IPS-18c (cell line): ENCODE data around the gene RTN4.
"Not testable (repeated sequence)": the region's sequence is repeated elsewhere in the genome, so short reads cannot be mapped to it uniquely, and the experiment has no call there.

ENCODE experiments used
- H3K4me3 ChIP-seq: 2 replicates; pipeline ENCODE4 v1.7.0; 2013; ENCODE audit warnings: low read depth, mild to moderate bottlenecking, low read length, moderate library complexity; ENCODE audit not compliant: insufficient read depth
- H3K9me3 ChIP-seq: one replicate; pipeline ENCODE4 v1.6.1; 2013; ENCODE audit warnings: mild to moderate bottlenecking, low read length, moderate library complexity; ENCODE audit not compliant: control insufficient read depth, insufficient read depth

The RTN4 gene

DNA sequence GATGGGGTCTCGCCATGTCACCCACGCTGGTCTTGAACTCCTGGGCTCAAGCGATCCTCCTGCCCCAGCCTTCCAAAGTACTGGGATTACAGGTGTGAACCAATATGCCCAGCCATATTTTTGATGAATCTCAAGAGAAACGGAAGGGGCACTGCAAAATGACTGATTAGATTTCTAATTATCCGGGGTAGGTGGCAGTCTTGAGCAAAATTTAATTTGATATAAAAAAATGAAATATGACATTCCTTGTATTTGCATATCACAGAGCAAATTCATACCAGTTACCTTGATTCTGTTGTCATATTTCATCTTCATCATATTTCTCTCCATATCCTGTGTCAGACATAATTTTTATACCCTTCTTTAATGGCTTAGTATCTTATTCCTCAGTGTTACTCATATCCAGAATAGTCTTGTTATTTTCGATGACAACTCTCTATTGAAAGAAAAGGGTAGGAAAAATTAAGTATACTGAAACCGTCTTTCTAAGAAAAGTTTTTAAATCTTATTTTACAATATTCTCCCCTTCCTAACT is 30.0 kb upstream of the RTN4 start:
- H3K4me3 ChIP-seq = no peak overlapping the region

DNA sequence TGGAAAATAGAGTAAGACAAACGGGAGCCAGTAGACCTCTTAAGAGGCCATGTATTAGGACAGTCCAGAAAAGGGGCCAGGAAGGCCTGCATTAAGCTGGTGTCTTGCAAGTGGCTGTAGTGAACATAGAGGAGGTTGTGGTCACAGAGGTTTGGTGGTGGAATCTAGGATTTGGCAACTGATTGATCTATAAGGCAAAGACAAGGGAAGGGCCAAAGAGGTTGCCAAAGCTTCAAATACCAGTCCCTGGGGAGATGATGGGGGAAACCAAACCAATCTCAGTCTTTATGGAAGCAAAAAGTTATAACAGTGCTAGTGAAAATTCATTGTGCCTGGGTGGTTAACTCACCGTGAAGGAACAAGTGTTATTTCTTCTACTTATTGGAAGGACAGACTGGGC is 28.7 kb upstream of the RTN4 start:
- H3K4me3 ChIP-seq = no peak overlapping the region
- H3K9me3 ChIP-seq = no peaks in the 10 kb centered on the region

More for the DNA sequence above, 30.0 kb upstream of the RTN4 start:
- H3K9me3 ChIP-seq = no peaks in the 10 kb centered on the region

- H3K9me3 ChIP-seq = no peaks in the 10 kb centered on the region
- H3K4me3 ChIP-seq = no peak overlapping the region
Observed at GRCh38 chr2:55076721-55077120, 26.5 kb upstream of the RTN4 start.

GRCh38 chr2:55076019-55076418 is 25.8 kb upstream of the RTN4 start:
- H3K9me3 ChIP-seq, H3K4me3 ChIP-seq: not testable (repeated sequence)

DNA sequence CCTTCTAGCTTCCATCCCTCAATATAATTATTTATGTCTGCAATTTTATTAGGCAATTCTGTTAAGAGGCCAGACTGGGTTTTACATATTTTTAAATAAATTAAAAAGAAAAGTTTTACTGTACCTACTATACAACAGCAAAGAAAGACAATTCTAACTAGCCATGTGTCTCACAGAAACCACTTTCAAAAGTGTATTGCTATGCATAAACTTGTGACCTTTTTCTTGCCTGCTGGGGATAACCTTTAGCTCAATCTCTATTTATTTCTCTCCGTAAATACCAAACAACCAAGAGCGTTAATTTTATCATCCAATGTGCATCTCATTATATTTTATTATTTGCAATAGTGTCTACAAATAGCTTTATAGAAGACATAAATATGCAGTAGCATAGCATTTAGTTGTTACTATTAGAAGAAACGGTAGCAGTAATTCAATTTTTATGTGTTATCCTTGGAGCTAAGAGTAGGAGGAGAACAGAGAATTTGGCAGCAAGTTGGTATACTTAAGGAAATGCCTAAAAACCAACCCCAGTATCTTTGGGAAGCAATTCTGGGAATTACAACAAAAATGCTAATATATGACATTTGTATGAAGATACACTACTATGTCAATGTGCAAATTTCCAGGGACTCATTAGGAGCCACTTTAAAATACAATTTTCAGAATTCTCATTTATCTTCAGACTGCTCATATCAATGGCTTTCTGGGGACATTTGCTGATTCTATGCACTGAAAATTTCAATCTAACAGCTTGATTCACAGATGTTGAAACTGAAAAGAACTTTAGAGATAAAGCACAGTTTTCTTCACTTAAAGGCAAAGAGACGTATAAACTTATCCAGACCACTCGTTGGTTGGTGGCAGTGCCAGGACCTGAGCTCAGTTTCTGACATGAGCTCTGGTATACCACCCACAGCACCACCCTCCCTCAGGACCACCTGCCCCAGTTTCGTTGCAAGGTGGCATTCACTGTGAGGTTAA is 23.0 kb upstream of the RTN4 start:
- Histone ChIP-seq H3K4me3 (no peak overlapping the region), H3K9me3 (no peaks in the 10 kb centered on the region)

- Histone ChIP-seq H3K9me3 (no peaks in the 10 kb centered on the region), H3K4me3 (no peak overlapping the region)
Observed at GRCh38 chr2:55063713-55064323, 13.6 kb upstream of the RTN4 start.

GRCh38 chr2:55063226-55063625 is 13.0 kb upstream of the RTN4 start:
- Histone ChIP-seq H3K4me3 (no peak overlapping the region), H3K9me3 (no peaks in the 10 kb centered on the region)

GRCh38 chr2:55062754-55063153 is 12.5 kb upstream of the RTN4 start:
- H3K4me3 ChIP-seq = no peak overlapping the region
- no peaks in the 10 kb centered on the region for H3K9me3 ChIP-seq

DNA sequence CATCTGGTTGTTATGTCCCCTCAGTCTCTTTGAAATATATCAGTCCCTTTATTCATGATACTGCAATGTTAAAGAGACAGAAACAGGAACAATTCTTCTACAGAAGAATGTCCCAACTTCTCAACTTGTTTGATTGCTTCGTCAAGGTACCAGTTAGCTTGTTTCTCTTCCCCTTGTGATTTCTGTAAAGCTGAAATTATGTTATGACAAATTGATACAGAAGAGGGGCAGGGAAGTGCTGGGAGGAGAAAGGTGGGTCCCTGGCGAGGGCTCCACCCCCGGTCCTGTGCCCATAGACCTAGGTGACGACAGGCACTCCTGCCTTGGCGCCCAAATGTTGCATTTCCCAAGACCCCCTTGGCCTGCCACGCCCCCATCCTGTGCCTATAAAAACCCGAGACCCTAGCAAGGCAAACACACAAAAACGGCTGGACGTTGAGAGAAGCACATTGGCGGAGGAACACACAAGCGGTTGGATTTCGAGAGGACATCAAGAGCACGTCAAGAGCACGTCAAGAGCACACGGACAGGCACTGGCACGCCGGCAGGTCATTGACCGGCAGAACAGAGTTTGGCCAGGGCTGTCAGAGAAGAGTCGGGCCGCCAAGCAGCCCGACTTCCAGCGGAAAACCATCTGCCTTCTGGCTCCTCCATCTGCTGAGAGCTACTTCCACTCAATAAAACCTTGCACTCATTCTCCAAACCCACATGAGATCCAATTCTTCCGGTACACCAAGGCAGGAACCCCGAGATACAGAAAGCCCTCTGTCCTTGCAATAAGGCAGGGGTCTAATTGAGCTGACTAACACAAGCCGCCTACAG is 11.5 kb upstream of the RTN4 start:
- no peaks in the 10 kb centered on the region for H3K9me3 ChIP-seq
- no peak overlapping the region for H3K4me3 ChIP-seq

DNA sequence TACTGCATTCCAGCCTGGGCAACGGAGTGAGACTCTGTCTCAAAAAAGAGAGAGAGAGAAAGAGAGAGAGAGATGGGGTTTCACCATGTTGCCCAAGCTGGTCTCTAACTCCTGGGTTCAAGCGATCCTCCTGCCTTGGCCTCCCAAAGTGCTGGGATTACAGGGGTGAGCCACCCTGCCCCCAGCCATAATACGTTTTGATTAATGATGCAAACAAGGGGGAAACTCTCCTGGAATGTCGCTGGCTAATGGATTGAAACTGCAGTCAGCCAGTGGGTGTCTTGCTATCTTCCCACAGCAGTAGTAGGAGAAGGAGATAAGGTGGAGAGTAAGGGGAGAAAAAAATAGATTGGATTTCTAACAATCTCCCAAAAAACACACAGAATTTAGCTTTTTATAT is 9.5 kb upstream of the RTN4 start:
- Histone ChIP-seq H3K4me3 (no peak overlapping the region), H3K9me3 (no peaks in the 10 kb centered on the region)

DNA sequence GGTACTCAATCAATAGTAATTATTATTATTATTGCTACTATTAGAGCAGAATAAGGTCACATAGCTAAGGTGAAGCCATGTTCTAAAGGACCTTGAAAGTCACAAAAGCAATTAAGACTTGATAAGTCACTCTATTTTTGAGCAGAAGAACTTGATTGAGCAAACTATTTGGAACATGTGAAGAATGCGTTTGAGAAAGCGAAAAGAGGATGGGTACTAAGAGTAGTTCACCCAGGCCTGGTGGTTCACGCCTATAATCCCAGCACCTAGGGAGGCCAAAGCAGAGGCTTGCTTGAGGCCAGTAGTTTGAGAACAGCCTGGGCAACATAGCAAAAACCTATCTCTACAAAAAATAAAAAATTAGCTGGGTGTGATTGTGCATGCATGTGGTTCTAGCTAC is 7.2 kb upstream of the RTN4 start:
- Histone ChIP-seq H3K4me3 (no peak overlapping the region), H3K9me3 (no peaks in the 10 kb centered on the region)

GRCh38 chr2:55056024-55056521 is 5.8 kb upstream of the RTN4 start:
- H3K9me3 ChIP-seq = no peaks in the 10 kb centered on the region
- no peak overlapping the region for H3K4me3 ChIP-seq

DNA sequence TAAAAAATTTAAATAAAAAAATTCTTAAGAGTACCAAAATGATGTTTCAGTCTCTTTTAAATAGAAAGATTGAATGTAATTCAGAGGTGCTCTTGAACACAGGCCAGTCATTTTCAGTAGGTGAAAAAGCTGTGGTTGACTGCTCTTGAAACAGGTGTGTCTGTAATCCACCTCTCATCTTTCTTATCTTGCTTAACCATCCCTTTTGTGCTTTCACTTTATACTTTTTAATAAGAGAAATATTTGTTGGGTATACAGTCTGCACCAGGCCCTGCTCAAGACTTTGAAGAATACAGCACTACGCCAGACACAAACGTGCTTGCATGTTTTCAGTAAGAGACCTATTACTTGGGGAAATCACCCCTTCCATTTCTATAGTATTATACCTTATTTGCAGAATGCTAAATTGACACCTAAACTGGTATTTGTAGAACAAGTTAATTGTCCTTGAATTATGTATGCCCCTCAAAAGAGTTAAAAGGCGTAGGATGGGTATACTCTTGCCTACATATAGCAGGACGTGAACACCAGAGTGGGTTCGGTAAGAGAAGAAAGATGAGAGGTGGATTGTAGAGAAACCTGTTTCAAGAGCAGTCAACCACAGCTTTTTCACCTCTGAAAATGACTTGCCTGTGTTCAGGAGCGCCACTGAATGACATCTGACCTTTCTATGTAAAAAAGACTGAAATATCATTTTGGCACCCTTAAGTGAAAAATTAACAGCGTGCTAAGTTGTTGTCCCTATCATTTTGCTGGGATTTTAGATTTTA is 4.0 kb upstream of the RTN4 start:
- Histone ChIP-seq H3K4me3 (no peak overlapping the region), H3K9me3 (no peaks in the 10 kb centered on the region)

DNA sequence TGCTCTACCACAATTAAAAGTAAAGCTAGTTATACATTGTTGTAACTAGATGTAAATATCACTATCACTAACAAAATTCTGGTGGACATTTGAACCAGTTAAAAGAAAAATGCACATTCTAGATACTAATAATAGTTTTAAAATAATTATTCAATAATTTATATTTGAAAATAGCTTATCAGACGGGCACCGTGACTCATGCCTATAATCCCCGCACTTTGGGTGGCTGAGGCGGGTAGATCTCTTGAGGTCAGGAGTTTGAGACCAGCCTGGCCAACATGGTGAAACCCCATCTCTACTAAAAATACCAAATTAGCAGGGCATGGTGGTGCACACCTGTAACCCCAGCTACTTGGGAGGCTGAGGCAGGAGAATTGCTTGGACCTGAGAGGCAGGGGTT is 3.0 kb upstream of the RTN4 start:
- H3K9me3 ChIP-seq, H3K4me3 ChIP-seq: not testable (repeated sequence)

DNA sequence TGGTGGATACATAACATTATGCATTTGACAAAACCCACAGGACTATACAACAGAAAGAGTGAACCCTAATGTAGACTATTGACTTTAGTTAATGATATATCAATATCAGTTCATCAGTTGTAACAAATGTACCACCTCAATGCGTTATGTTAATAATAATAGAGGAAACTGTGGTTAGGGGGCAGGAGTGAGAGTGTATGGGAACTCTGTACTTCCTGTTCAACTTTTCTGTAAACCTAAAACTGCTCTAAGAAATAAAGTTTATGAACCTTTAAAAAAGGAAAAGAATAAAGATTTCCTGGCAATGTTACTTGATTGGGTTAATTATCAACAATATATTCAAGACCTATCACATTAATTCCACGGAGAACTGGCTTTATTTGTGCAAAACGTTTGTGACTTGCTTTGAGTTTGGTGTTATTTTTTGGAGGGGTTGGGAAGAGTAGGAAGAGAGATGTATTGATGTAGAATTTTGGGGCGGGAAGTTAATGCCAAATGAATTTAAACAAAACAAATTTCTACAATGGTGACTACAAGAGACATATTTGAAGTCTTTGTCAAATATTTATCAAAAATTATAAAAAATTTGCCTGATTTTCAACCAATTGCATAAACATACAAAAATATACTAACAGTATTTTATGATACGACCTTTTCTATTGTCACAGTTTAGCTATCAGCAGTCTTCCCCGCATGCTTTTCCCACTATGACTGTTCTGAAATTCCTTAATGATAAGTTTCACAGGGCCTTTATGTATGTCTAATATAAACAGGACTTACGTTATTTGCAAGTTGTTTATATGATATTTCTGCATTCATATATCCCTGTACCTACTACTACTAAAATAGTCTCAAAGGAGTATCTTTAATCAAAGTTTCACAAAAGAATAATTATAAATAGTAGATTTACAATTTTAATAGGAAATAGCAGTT is 2.1 kb upstream of the RTN4 start:
- H3K4me3 ChIP-seq = no peak overlapping the region
- no peaks in the 10 kb centered on the region for H3K9me3 ChIP-seq
